Heart left ventricle (tissue), 16 donors: ENCODE measurements around the gene CHL1. TPM values are rescaled to one million over a fixed set of nuclear protein-coding genes. Genes with fewer than 3 reads are reported as not detected.

Source experiments
- ATAC-seq, 4 donors: fragments of 200-7000 bp; cut with Tn5 transposase; one replicate each; pipeline ENCODE4 v1.9.1; 2020 to 2022; ENCODE audit warnings: moderate library complexity in 4 of 4, mild to moderate bottlenecking in 3 of 4, moderate number of reproducible peaks in 1 of 4
- DNase-seq, 5 donors: peaks; one replicate each; pipeline ENCODE4 v3.0.0-alpha.2; 2020
- H3K27ac ChIP-seq, 12 donors: fragments of 200-600 bp; sonication (generic) in 4 of 12; one replicate each; pipeline versions ENCODE4 v1.5.0 to v1.8.0; 2016 to 2022; ENCODE audit warnings: mild to moderate bottlenecking in 2 of 12
- H3K27me3 ChIP-seq, 9 donors: fragments of 200-600 bp; sonication (generic) in 2 of 9; one replicate each; pipeline versions ENCODE4 v1.5.1 to v1.8.0; 2016 to 2022; ENCODE audit warnings: mild to moderate bottlenecking in 3 of 9
- H3K36me3 ChIP-seq, 9 donors: fragments of 200-600 bp; sonication (generic) in 2 of 9; one replicate each; pipeline versions ENCODE4 v1.5.0 to v1.8.0; 2018 to 2022; ENCODE audit warnings: mild to moderate bottlenecking in 2 of 9
- H3K4me1 ChIP-seq, 12 donors: fragments of 200-600 bp; sonication (generic) in 4 of 12; one replicate each; pipeline versions ENCODE4 v1.5.0 to v1.8.0; 2016 to 2022; ENCODE audit warnings: mild to moderate bottlenecking in 3 of 12
- H3K4me3 ChIP-seq, 12 donors: fragments of 200-600 bp; sonication (generic) in 4 of 12; one replicate each; pipeline versions ENCODE4 v1.5.0 to v1.8.0; 2017 to 2022; ENCODE audit warnings: mild to moderate bottlenecking in 9 of 12, moderate library complexity in 4 of 12
- H3K9me3 ChIP-seq, 12 donors: fragments of 200-600 bp; sonication (generic) in 4 of 12; one replicate each; pipeline versions ENCODE4 v1.5.0 to v1.8.0; 2016 to 2022; ENCODE audit warnings: mild to moderate bottlenecking in 1 of 12
- CTCF ChIP-seq, 12 donors: fragments of 200-600 bp; sonication (generic) in 4 of 12; IDR thresholded peaks; one replicate each; pipeline versions ENCODE4 v1.5.0 to v1.8.0; 2018 to 2022; ENCODE audit warnings: antibody characterized with exemption in 12 of 12, mild to moderate bottlenecking in 5 of 12
- POLR2A ChIP-seq, 2 donors: fragments of 450-650 bp; IDR thresholded peaks; one replicate each; pipeline ENCODE4 v1.6.1; 2017; ENCODE audit warnings: antibody characterized with exemption in 2 of 2, mild to moderate bottlenecking in 2 of 2, moderate library complexity in 2 of 2
- WGBS, 4 donors: extraction: QIAGEN DNeasy Blood & Tissue Kit in 2 of 4; methylation state at CpG; one replicate each; pipeline versions ENCODE4 v1.1.5 to v1.1.7; 2013 to 2018; 5-methylcytosine and 5-hydroxymethylcytosine counted together
- intact Hi-C, 10 donors: fragments of 100-400 bp; cut with DNase I; formaldehyde crosslinking; loops; one replicate each; pipeline versions ENCODE4 v1.11.1 to v1.14.2; 2022
- polyA plus RNA-seq, 2 donors: library from polyadenylated mRNA; stranded (reverse); fragments of 200-250 nt; gene quantifications; one replicate each; pipeline ENCODE4 v1.2.3, GENCODE V29; 2013
- total RNA-seq, 9 donors: library from RNA; depleted of rRNA in 2 of 9; stranded (reverse); fragments of >200 nt in 2 of 9; fragmentation: NEBNext Ultra II Directional in 3 of 9; extraction: Animal tissue kit (Norgen Biotek cat#: 25700) in 3 of 9; gene quantifications; one replicate each; pipeline versions ENCODE4 v1.1.0 to v1.2.4, GENCODE V29; 2016 to 2023
- donor health status: ischemic (EF 13 %, LVEDD 7.1; RV severe dilation, severe dysfunction).
- donor health status: healthy with polysubstance abuse.
- donor health status: DM: no; HTN: yes; CAD: no.
- donor health status: DM: no; HTN: no; CAD: no.
- donor health status: ischemic (EF 25% LVEDD 6.9; RV normal size, moderate dysfunction).
- donor health status: ischemic (EF 25% LVEDD 5.7; RV mildly dilated, moderate dysfunction).
- donor health status: healthy.
- donor health status: DM: yes; HTN: yes; CAD: no.
- donor health status: ischemic (EF 35%, LVEDD 5.7; RV mildly dilated, moderate dysfunction).
- donor health status: nonischemic (EF 11% LVEDD 7.7; RV severe dilation, severe dysfunction).
- donor health status: DM: yes; HTN: yes; CAD: no.
- donor health status: PGD.
- donor health status: ischemic (EF 29% LVEDD 5.4; RV normal size, mild dysfunction).
- donor health status: nonischemic (EF 23%, LVEDD 6.1; RV moderate dilation, normal function).

CHL1 gene
- total and polyA plus RNA-seq, 11 donors, result 0.48 to 15.3 (median 2.6) TPM

DNA sequence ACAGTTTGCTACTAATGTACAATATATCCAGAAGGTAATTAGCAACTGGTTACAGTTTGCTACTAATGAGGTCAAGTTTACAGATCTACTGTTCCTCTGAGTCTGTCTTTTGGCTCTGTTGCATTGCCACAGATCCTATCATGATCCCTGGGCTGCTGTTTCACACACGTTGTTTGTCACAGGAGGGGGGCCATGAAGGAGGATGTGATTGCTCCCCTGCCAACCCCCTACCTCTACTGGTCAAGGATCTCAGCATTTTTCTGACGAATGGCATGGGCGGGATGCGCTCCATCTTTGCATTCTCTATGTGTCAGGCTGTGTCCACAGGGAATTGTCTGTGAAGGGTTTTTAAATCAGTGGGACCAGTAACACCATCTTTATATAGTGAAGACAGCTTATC lies 91.9 kb downstream of the CHL1 start:
- DNase-seq (no peak), ATAC-seq (no peak)
- Histone ChIP-seq H3K36me3 (no peaks in the 10 kb centered on the region), H3K4me3 (no peak overlapping the region), H3K27ac (no peak overlapping the region), H3K9me3 (no peaks in the 10 kb centered on the region), H3K27me3 (no peaks in the 10 kb centered on the region), H3K4me1 (no peaks in the 10 kb centered on the region)
- intact Hi-C loops, result no loop called here
- 53 to 67% (median 61%) methylated on average over 4 of the region's 4 CpGs for WGBS, 4 donors
- TF ChIP-seq POLR2A (IDR thresholded peaks at IDR 0.05), result no peak
- no peak for TF ChIP-seq CTCF (IDR thresholded peaks at IDR 0.05)

- no peaks in the 10 kb centered on the region for H3K4me1 ChIP-seq
- H3K4me3 ChIP-seq, result no peak overlapping the region
- ATAC-seq (no peak), DNase-seq (no peak)
- no peaks in the 10 kb centered on the region for H3K27me3 ChIP-seq
- H3K27ac ChIP-seq, result no peak overlapping the region
- TF ChIP-seq POLR2A (IDR thresholded peaks at IDR 0.05), result no peak
- TF ChIP-seq CTCF (IDR thresholded peaks at IDR 0.05), result no peak
- no peaks in the 10 kb centered on the region for H3K9me3 ChIP-seq
- H3K36me3 ChIP-seq, result no peaks in the 10 kb centered on the region
- intact Hi-C loops, result no loop called here
These were observed 94.5 kb downstream of the CHL1 start for GRCh38 chr3:291028-291427.

DNA sequence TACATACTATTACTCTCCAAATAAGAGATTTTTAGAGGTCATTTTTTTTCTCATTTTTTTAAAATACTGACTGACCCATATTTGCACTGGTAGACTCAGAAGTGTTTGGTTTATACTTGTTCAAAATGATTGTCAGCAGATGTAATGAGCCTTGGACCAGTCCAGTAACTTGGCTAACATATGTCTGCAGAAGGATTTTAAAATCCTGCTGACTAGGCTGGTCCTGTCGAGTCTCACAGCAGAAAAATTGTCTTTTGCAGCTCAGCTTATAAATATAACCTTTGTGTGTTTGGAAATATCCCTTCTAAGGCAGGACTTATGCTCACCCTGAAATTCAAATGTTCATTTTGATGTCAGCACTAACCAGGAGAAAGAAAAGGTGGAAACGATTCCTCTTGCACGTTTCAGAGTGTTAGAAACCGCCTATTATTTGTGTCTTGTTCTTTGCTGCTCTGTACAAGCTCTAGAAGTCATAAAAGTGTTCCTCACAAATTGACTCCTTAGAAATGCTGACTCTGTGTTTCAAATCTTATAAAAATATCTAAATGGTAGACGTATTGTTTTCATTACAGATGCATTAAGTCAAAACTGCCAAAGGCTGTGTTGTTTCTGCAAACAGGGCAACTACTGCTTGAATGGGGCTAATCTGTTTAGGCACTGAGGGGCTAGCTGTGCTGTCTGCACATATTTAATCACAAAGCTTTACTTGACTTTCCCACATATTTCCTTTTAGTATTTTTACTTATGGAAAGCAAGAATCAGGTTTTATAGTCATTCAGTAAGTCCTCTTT lies 95.3 kb downstream of the CHL1 start:
- no peak for DNase-seq
- Histone ChIP-seq H3K9me3 (no peaks in the 10 kb centered on the region), H3K27me3 (no peaks in the 10 kb centered on the region), H3K36me3 (no peaks in the 10 kb centered on the region), H3K27ac (no peak overlapping the region), H3K4me1 (no peaks in the 10 kb centered on the region), H3K4me3 (no peak overlapping the region)
- TF ChIP-seq CTCF (IDR thresholded peaks at IDR 0.05), result no peak
- no peak for TF ChIP-seq POLR2A (IDR thresholded peaks at IDR 0.05)
- intact Hi-C loops, result no loop called here
- 65 to 75% (median 68%) methylated on average over 5 of the region's 5 CpGs for WGBS, 4 donors
- ATAC-seq, result no peak

DNA sequence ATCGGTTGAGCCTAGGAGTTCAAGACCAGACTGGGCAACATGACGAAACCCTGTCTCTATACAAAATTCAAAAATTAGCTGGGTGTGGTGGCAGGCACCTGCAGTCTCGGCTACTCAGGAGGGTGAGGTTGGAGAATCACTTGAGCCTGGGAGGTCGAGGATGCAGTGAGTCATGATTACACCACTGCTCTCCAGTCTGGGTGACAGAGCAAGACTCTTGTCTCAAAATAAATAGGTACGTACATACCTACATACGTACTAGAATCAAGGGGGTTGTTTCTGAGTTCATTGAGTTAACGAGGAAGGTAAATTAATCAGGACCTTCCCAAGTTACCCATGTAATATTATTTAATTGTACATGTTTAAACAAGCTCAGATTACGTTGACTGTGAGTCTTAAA lies 97.5 kb downstream of the CHL1 start:
- ATAC-seq (no peak), DNase-seq (no peak)
- Histone ChIP-seq H3K4me1 (no peaks in the 10 kb centered on the region), H3K9me3 (no peaks in the 10 kb centered on the region), H3K36me3 (no peaks in the 10 kb centered on the region), H3K27ac (no peak overlapping the region), H3K27me3 (no peaks in the 10 kb centered on the region), H3K4me3 (no peak overlapping the region)
- TF ChIP-seq POLR2A (IDR thresholded peaks at IDR 0.05) (no peak), CTCF (IDR thresholded peaks at IDR 0.05) (no peak)
- WGBS, 4 donors, result 75 to 79% (median 77%) methylated on average over 8 of the region's 8 CpGs
- intact Hi-C loops, result no loop called here
